NOMO-1 treated with DMSO at 0.1 percent for 48 hours (cell line): ENCODE data around the gene ZMYM3.

Experiments
- DNase-seq: peaks from one replicate; lab custom pipeline; 2025; ENCODE audit not compliant: unreplicated experiment; lab: John Stamatoyannopoulos, UW

ZMYM3 gene

DNA sequence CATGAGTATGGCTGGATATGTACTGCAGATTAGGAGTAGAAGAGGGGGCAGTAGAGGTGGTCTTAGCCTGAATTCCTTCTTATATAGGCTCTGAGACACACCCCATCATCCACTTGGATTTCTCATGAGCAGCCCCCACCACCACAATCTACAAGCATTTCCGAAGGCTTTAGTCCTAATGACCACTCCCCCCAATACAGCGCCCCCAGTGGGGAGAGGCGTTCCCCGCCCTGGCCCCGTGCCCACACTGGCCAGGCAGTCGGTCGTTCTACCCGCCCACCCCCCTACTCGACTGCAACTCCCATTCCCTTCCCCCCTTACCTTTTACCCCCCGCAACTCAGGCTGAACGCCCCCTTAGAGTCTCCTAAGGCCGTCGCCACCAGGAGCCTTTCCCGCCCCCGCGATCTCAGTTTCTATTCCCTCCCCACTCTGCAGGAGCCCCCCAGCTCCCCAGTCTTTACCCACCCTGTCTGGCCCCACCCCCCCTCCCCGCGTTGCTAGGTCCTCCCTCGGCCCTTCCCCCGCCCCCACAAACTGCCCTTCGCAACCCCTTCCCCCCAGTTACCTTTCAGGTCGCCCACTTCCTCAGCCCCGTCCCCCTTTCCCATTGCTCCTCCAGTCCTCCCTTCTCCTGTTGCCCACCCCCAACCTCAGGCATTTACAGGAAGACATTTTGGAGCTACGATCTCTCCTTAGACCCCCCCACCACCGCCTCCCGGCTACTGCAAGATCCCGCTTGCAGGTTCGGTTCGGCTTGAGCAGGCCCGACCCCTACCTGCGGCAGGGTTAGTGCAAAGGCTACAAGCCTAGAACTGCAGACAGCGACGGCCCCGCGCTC, 468 bp downstream of the ZMYM3 start:
- DNase-seq: no peak

DNA sequence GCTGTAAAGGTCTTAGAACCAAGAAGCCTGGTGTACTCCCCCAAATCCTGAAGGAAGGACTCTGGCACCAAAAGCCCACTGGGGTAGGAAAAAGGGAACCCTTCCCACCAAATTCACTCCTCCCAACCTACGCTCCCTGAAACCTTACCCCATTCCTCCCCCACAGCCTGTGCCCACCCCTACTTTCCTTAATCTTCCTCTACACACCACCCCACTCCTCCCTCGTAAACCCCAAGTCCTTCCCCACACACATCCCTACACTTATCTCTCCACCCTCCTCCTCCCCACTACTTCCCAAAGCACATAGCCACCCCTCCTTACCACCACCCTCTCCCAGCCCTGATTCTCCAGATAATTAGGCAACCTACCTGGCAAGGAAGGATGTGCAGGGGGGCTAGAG, 1.7 kb downstream of the ZMYM3 start:
- no peak for DNase-seq

DNA sequence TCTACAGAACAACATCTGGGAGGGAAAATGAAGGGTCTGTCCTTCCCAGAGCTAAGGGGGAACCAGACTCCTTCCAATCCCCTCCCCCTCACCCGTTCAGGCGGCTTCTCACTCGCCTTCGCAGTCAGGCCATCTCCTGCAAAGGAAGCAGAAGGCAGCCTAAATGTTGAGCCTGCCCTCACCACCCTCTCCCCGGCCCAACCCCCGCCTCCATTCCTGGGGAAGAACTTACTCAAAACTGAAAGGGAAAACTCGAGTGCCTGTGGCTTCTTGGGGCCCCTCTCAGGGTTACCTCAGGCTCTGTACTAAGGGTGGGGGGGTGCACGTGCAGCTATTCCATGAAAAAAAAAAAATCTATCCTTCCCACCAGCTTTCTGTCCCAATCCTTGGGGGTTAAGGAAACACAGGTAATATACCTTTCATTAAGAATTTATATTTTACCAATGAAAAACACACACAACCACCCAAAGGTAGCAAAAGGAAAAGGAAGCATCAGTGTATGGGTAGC, 2.4 kb downstream of the ZMYM3 start:
- DNase-seq: no peak

DNA sequence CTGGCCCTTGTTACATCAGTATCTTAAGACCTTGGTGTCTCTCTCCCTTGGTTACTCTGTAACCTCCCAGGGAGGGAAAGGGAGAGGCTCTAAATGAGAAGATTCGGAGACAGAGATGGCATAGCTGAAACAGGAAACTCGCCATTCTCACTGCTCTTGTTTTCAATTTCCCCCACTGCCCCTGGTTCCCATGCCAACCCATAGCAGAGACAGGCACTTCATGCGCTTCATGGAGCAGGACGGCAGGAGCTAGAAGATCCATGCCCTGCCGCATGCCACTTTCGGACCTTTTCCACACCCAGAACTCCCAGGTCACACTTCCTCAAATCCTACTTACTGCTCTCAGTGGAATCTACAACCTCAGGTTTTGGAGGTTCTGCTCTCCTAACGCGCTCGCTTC, 3.1 kb downstream of the ZMYM3 start:
- DNase-seq: no peak

DNA sequence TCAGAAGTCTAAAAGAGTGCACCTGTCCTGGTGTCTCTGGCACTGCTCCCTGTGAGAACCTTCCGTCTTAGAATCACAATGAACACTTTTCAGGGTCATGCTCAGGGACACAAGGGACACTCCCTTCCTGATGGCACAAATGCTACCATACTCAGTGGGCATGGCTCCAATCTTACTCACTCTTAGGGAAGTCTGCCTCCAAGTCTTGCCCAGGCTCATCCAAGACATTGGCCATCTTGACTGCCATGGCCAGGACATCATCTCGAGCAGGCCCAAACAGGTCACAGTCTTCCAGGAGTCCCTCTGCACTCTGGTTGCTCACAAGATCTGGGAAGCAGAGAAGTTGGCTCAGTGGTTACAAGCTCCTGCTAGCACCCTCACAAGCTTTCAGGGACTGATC, 8.8 kb downstream of the ZMYM3 start:
- DNase-seq: no peak

DNA sequence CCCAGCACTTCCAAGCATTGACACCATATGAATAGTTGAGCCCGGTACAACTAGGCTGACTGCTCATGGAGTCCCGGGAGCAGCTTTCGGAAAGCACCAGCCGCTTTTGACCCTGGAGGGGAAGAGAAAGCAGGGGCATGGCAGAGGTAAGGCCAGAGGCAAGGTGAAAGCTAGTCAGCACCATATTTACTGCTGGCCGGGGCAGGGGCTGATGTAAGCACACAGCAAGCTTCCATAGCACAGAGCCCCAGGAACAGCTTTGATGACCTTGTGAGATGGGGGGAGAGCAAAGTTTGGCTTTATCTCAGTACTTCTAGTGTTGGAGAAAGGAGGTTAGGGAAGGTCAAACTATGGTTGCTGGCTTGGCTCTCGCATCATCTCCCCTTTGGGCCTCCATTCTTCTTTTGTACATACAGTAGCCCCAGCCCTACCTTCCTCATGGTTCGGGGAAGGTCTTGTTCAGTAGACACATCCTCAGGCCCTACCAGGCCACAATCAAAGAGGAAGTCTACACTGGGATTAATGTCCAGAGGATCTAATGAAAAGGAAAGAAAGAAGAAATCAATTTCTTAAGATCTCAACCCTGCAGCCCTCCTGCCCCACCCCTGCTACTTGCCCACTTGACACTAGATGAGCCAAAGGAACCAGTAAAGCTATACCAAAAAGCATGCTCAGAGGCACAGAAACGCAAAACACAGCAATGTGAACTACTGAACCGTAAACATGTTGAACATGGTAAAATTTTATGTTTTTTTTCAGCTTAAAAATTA, 9.4 kb downstream of the ZMYM3 start:
- DNase-seq: no peak

DNA sequence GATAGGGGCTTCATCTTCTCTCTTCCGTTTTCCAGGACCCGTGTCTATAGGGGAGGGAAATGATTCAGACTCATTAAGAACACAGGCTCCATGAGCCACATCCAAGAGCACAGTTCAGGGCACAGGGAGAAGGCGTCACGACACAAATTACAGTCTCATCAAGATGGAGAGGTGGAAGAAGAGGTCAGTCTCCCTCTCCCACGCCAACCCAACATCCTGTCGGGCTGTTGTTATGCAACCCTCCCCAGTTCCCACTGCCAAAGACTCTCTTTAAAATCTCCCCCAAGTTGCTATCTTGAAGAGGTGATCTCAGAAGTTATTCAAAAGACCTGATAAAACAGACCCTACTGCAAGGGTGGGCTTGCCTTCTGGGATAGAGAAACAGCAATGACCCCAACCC, 12.6 kb downstream of the ZMYM3 start:
- no peak for DNase-seq

DNA sequence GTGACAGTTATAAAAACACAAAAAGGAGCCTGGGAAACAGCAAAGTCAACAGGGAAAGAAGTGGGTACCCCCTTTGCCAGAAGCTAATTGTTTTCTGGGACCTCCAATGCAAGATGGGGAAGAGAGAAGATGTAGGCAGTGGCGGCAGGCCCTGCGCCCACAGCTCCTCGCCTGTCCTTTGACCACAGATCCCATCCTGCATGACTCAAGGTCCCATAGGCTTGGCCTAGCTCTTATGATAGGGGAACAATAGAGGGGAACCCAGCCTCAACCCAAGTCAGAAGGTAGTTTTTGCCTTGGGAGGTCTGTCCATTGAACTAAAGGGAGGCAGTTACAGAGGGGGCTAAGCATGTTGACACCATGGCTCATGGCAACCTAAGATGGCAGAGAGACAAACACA, 14.2 kb downstream of the ZMYM3 start:
- no peak for DNase-seq

DNA sequence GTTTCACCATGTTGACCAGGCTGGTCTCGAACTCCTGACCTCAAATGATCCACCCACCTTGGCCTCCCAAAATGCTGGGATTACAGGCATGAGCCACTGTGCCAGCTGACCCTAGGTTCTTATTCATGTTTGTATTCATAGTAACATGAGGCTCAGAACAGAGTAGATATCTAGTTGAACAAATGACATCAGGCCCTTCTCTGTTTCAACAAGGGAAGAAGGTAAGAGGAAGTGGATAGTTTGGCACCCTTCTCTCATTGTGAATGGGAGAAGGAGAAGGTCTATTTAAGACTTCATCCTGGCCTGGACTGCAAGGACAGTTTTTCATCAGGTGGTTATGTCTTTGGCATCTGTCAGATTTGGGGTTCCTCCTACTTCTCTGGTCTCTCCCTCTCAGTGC, 17.1 kb downstream of the ZMYM3 start:
- DNase-seq: no peak

DNA sequence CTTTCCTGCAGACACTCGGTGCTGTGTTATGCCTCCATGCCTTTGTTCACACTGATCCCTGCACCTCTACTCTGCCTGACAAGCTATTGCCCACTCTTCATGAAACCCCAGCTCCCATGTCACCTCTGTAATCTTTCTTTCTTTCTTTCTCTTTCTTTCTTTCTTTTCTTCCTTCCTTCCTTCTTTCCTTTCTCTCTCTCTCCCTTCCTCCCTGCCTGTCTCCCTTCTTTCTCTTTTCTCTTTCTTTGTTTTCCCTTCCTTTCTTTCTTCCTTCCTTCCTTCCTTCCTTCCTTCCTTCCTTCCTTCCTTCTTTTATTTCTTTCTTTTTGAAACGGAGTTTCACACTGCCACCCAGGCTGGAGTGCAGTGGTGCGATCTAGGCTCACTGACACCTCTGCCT, 18.5 kb downstream of the ZMYM3 start:
- no peak for DNase-seq

DNA sequence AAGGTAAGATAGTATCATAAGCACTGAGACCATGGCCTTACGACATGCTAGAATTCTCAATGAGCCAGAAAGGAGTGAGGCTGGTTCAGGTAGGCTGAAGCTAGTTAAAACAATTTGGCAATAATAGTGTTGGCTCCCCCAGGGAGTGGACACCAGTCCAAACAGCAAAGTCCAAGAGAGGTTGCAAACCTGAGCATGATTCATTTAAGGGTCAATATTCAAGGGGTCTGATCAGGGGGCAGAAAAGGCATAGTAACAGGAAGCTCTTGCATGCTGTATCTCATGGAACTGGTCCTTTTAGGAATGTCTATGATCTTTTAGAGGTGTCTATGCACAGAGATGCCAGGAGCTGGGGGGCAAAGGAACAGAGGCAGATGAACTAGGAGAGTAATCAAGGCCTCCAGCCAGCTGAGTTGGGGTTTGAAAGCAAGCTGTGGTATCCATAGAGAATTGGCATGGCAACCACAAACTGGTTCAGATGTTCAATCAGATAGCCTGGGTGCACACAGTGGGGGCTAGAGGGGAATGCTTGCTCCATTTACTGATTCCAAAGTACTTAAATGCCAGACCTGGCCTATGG, 25.8 kb downstream of the ZMYM3 start:
- no peak for DNase-seq

DNA sequence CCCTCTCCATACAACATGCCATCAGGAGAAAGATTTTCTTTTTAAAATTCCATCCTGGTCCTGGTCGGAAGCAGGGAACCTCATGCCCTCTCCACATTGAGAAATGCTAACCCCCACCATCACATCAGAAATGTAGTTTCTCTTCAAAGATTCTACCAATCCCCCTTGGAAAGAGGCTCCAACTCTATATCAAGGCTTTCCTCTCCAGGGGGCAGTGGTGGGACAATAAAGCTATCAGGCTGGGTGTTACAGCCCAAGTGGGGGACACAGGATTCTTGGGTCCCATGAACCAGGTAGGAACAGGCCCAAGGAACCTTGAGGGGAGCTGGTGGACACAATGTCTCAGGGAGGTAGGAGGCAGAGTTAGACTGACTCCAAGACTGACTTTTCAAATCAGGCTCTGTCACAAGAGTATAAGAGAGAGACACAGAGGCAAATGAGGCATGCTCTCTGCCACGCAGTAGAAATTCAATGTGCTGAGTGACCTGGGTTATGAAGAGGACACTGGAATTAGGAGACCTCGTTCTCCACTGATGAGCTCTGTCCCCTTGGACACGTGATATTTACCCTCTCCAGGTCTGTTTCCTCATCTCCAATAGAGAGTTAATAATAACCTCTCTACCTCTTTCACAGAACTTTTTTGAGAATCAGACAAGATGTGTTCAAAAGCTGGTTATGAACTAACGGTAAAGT, 26.4 kb downstream of the ZMYM3 start:
- no peak for DNase-seq

DNA sequence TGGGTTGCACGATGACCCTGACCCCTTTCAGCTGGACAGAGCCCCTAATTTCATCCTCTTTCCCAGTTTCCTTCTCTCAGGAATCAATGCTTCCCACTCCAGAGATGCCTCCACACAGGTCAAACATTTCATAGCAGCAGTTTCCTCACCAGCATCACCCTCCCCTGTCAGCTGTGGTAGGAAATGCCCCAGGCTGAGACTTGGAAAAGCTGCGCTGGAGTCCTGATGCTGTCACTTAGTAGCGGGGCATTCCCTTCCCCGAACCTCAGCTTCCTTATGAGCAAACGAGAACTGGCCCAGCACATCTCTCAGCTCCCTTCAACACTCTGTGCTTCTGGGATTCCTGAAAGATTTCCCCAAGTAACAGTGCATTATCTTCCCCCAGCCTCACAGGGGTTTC, 28.3 kb downstream of the ZMYM3 start:
- no peak for DNase-seq

DNA sequence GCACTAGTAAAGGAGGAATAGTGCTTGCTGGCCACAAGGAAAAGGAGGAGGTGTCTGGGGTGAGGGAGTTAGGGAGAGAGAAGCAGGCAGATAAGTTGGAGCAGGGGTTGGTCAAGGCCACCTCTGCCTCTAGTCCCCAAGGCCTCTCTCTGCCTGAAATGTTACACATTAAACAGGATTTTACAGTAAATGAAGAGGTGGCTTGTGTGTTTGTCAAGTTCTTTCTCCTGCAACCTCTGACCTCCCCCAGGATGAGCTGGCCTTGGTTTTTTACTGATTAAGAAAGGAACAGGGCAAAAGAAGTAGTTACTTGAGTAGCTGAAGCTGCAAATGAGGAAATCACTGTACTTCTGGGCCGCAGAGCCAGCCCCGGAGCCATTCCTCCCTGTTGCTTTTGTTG, 28.9 kb downstream of the ZMYM3 start:
- DNase-seq: no peak

DNA sequence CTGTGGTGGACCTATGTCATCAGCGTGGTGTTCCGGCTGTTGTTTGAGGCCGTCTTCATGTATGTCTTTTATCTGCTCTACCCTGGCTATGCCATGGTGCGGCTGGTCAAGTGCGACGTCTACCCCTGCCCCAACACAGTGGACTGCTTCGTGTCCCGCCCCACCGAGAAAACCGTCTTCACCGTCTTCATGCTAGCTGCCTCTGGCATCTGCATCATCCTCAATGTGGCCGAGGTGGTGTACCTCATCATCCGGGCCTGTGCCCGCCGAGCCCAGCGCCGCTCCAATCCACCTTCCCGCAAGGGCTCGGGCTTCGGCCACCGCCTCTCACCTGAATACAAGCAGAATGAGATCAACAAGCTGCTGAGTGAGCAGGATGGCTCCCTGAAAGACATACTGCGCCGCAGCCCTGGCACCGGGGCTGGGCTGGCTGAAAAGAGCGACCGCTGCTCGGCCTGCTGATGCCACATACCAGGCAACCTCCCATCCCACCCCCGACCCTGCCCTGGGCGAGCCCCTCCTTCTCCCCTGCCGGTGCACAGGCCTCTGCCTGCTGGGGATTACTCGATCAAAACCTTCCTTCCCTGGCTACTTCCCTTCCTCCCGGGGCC, 29.7 kb downstream of the ZMYM3 start:
- DNase-seq: no peak

DNA sequence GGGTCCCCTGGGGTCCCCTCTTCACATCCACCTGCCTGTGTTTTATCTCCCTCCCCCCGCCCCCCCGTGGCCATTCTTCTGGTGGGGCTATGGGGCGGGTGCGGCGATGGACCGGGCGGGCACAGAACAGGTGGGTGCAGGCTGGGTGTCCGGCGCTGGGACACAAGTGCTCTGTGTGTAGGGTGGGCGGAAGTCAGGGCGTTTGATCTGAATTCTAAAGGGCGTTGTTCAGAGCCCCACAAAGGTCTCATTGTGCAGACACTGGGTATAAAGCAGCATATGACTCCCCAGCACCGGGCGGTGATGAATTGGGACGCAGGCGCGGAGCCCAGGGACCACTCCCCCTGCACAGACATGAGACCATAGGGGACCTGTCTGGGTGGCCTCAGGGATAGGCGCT, 31.0 kb downstream of the ZMYM3 start, which contains the start of gene GJB1:
TSS of gene GJB1 (plus strand) at position 296 of the 400 bp plus-strand sequence. CDS start 484 bp downstream, outside the sequence.
- no peak for DNase-seq

DNA sequence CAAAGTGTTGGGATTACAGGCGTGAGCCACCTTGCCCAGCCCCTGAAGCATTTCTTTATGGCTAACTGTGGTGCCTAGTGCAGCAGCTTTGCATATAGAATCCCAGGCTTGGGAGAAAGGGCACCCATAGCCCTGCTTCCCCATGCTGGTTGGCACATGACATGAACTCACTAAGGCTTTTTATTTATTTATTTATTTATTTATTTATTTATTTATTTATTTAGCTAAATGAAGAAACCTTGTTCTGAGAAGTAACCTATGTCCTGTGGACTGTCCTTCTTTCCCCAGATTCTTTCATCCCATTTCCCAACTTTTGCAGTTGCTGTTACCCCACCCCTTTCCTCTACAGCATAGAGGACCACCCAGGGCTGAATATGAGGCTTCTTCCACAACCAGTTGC, 32.8 kb downstream of the ZMYM3 start:
- no peak for DNase-seq

DNA sequence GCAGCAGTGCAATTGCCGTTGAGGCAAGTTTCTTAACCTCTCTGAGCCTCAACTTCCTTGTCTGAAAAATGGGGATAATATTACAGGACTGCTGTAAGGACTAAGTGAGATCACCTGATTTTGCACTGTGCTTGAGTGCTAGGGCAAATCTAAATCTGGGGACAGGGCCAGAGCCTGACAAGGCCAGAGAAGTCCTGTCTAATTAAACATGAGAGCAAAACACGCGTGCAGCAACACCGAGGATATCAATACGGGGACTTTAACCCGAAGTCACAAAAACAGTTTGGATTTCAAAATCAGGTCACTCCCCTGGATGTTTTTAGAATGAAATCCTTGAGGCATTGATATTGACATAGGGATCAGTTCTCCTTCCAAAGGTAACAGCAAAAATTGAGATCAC, 36.6 kb downstream of the ZMYM3 start:
- no peak for DNase-seq

DNA sequence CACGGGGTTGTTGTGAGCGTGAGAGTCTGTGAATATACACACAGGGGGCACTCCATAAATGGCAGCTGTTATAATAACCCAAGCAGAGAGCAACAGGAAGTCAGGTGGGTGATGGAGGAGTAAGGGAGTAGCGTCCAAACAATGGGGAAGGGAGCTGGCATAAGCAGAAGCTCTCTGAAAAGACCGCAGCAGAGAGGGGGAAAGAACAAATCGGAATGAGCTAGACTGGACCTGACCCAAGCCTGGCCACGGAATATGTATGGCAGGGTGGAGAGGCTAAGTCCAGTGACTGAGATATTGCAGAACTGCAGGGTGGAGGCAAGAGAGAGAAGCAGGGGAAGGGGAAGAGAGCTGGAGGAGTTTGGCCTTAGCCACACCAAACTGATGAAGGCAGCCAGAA, 37.5 kb downstream of the ZMYM3 start:
- no peak for DNase-seq

DNA sequence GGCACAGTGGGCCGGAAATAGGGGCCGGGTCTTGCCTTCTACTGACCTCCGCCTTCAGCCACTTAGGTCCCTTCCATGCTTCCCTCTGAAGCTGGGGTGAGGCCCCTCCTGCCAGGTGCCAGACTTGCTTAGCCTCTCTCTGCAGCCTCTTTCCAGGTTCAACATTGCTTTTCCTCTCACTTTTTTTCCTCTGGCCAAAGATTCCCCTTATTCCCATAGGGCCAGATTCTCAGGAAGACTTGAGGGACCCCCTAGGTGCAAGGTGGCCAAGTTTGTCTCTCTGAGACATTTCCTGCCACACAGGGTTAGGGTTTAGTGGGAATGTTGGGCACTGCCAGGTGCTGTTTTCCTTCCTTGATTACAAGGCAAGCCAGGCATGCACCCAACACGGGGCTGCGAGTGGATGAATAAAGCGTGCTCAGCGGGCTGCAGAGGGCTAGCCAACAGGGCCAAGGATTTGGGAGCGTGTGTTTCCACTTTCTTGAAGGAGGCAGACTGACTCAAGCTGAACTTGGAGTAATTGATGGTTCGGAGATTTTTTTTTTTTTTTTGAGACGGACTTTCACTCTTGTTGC, 38.5 kb downstream of the ZMYM3 start:
- no peak for DNase-seq
